AG04449 (cell line): ENCODE measurements around the gene PTPRG.

Source experiments
- CTCF ChIA-PET: fragments of 350-600 bp; formaldehyde crosslinking; extraction: SDS; loops from one replicate; lab custom pipeline; 2021; ENCODE audit warnings: antibody characterized with exemption; lab: Yijun Ruan, JAX
- POLR2A ChIA-PET: fragments of 400-600, 350-600 bp; formaldehyde crosslinking; extraction: SDS; loops from one replicate; lab custom pipeline; 2020; ENCODE audit warnings: antibody characterized with exemption, inconsistent platforms; lab: Yijun Ruan, JAX
- DNase-seq: peaks from one replicate; pipeline ENCODE4 v3.0.0-alpha.2; 2010; ENCODE audit warnings: low read depth, low spot score
- H3K4me3 ChIP-seq: 2 replicates; pipeline ENCODE4 v1.5.1; 2011; ENCODE audit warnings: low read depth, mild to moderate bottlenecking, control low read depth, low read length
- TF ChIP-seq, protein P1 (sequence below): IDR thresholded peaks from one replicate; pipeline ENCODE4 v1.5.1; 2011; ENCODE audit warnings: mild to moderate bottlenecking, moderate library complexity, low read length, control low read depth, inconsistent platforms; ENCODE audit not compliant: insufficient read depth; ENCODE audit errors: missing control alignments

PTPRG gene

DNA sequence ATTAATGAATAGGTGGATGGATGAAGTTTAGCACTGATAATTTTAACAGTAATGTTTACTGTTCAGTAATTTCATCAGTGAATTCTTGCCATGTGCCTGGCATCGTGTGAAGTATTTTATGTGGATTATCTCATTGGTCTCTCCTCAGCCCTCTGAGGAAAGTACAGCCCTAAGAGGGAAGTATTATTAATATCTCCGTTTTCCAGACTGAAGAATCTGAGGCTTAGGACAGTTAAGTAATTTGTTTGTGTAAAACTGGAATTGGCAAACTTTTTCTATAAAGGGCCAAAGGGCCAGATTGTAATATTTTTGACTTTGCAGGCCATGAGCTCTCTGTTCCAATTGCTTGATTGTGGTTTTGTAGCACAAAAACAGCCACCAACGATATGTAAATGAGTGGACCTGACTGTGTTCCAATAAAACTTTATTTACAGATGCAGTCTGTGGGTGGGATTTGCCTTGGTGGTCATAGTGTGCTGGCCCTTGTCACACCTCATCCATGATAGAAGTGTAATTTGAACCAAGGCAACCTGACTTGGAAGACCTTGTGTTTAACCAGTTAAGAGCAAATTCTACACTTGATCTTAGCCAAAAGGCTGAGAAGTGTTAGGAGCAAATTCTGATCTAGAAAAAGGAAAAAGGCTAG lies 556.7 kb downstream of the PTPRG start:
- POLR2A ChIA-PET = no interaction called here

DNA sequence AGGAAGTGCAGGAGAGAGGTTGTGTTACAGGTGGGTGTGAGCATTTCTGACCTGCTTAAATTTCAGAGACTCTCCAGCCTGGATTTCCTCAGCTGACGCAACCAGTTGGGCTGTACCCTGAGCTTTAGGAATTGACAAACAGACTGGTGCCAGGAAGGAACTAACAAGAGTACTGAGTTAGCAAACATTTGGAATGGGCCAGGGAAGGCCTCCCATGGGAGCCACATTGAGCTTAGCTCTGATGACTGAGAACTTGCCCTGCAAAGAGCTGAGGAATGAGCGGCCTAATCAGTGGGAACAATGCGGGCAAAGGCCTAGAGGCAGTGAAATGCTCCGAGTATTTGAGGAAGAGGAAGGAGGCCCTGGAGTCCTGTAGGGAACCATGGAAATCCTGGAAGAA lies 557.8 kb downstream of the PTPRG start:
- DNase-seq = no peak
- ChIA-PET CTCF (interaction anchor here (0.7 to 5.2 kb wide), 3 partner anchors 10 to 51 kb away, joined by 3 to 24 read pairs (median 3); no protein-coding TSS in a partner anchor), POLR2A (interaction anchor here (1.0 kb wide), 1 partner anchor 10 kb away, joined by 3 read pairs; no protein-coding TSS in a partner anchor)
- TF ChIP-seq, protein P1, sequence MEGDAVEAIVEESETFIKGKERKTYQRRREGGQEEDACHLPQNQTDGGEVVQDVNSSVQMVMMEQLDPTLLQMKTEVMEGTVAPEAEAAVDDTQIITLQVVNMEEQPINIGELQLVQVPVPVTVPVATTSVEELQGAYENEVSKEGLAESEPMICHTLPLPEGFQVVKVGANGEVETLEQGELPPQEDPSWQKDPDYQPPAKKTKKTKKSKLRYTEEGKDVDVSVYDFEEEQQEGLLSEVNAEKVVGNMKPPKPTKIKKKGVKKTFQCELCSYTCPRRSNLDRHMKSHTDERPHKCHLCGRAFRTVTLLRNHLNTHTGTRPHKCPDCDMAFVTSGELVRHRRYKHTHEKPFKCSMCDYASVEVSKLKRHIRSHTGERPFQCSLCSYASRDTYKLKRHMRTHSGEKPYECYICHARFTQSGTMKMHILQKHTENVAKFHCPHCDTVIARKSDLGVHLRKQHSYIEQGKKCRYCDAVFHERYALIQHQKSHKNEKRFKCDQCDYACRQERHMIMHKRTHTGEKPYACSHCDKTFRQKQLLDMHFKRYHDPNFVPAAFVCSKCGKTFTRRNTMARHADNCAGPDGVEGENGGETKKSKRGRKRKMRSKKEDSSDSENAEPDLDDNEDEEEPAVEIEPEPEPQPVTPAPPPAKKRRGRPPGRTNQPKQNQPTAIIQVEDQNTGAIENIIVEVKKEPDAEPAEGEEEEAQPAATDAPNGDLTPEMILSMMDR = no peak
- H3K4me3 ChIP-seq = no peak overlapping the region

More for the DNA sequence above, 556.7 kb downstream of the PTPRG start:
- no peak overlapping the region for H3K4me3 ChIP-seq
- CTCF ChIA-PET = no interaction called here
- TF ChIP-seq, protein P1 = no peak
- no peak for DNase-seq

DNA sequence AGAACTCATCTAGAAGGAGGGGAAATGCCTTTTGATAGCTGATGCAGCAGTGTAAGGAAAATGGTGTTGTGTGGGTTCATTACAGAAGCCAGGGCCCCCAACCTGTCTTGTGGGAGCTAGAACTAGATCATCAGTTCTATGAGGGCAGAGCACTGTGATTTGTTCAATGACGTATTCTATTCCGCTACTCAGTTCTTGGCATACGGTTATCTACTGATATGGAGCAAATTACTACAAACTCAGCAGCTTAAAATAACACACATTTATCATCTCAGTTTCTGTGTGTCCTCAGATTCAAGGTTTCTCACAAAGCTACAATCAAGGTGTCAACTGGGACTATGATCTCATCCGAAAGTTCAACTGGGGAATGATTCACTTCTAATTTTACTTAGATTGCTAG lies 561.4 kb downstream of the PTPRG start:
- no peak overlapping the region for H3K4me3 ChIP-seq
- no peak for DNase-seq
- POLR2A ChIA-PET = no interaction called here
- CTCF ChIA-PET = interaction anchor here (1.0 to 5.2 kb wide), 5 partner anchors 8 to 558 kb away, joined by 3 to 24 read pairs (median 3); no protein-coding TSS in a partner anchor
- TF ChIP-seq, protein P1 = no peak

DNA sequence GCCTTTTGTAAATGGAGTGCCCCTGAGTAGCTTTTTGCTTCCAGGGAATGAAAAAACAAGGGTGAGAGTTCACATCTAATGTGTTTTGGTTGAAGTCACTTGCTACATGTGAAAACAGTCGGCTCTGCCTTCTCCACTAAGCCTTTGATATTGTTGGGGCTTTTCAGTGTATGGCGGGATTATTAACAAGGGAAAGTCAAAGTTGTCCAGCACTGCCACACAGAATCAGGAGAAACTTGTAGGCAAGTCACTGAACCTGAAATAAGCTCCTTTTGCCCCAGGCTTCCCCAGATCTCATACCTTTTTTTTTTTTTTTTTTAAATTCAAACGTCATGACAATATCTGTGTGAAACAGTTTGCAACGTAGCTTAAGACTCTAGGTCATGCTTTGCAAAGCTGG lies 564.0 kb downstream of the PTPRG start:
- TF ChIP-seq, protein P1 = no peak
- POLR2A ChIA-PET = no interaction called here
- CTCF ChIA-PET = no interaction called here
- DNase-seq = no peak
- no peak overlapping the region for H3K4me3 ChIP-seq

DNA sequence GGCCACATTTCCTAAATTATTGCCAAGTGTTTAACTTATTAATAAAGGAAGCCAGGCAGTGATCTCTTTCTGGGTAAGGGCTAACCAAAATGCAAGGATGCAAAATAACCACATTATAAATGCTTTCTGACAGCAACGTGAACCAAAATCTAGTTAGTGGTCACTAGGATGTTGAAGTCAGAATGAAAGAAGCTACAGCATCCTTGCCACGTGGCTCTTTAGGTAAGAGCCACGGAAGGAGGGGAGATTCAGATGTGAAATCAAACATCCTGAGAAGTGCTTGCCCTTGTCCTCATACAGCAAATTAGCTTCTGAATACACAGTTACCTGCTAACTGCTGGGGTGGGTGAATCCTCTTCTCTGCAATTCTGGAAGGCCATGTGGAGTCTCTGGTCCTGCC lies 565.7 kb downstream of the PTPRG start:
- TF ChIP-seq, protein P1 = no peak
- ChIA-PET POLR2A (no interaction called here), CTCF (interaction anchor here (1.1 to 2.7 kb wide), 2 partner anchors 61 to 270 kb away, joined by 3 to 15 read pairs; no protein-coding TSS in a partner anchor)
- no peak for DNase-seq
- H3K4me3 ChIP-seq = no peak overlapping the region

DNA sequence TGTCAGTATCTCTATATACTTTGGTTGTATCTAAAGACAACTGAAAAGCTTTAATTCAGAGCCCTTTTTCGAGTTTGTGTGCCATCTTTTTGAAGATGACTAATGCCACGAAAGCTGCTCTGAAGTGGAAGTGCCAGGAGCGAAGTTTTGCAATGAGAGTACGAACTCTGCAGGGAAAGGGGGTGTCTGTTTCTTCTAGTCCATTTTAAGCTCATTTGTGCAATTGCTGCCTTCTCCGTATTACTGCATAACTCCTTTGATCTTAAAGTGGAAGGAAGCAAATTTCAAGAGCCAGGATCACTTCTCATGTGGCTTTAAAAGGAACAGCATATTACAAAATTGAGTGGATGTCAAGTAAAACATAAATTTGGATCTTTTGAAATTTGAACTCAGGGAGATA lies 566.7 kb downstream of the PTPRG start:
- CTCF ChIA-PET = interaction anchor here (1.1 to 2.7 kb wide), 4 partner anchors 8 to 271 kb away, joined by 3 to 15 read pairs (median 4); no protein-coding TSS in a partner anchor
- no peak overlapping the region for H3K4me3 ChIP-seq
- DNase-seq = no peak
- TF ChIP-seq, protein P1 = no peak
- POLR2A ChIA-PET = no interaction called here
